Endothelial cell of umbilical vein (primary cell): ENCODE data around the gene SORCS1.

Source experiments
- POLR2A ChIP-seq: IDR thresholded peaks from 2 replicates; pipeline ENCODE4 v1.6.1; 2012; ENCODE audit warnings: low read depth, mild to moderate bottlenecking, control low read depth, low read length
- TF ChIP-seq, protein P1 (sequence below), 2 donors: IDR thresholded peaks; 1 replicate in 1 of 2; 2 replicates in 1 of 2; pipeline ENCODE4 v1.5.1; 2011; ENCODE audit warnings: low read length in 2 of 2, mild to moderate bottlenecking in 2 of 2, moderate library complexity in 2 of 2, control low read depth in 1 of 2, inconsistent platforms in 1 of 2, low read depth in 1 of 2; ENCODE audit not compliant: insufficient read depth in 1 of 2; ENCODE audit errors: extremely low read depth in 1 of 2

DNA sequence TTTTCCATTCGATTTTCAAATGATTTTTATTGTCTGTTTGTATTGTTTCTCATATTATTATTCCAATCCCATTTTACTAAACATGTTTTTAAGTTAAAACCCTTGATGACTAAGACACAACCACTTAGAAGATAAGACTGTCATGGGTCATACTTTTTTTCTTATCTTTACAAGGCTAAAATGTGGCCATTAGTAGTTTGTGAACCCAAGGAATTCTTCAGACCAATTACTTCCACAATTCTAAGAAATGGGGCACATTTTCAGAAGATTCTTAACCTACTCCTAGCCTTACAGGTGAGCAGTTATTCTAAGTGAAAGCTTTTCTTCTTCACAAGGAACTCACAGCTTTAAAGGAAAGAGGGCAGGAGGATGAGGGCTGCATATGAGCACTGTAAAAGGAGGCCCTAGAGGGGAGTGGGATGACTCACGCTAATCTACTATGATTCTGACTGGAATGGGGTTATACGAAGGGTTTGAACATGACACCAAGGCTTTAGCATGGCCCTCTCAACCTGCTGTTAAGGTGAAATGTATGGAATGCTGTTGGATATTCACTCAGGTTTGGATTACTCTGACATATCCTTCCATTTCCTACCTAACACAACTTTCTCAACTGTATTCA, 81.0 kb downstream of the SORCS1 start:
- no peak for TF ChIP-seq POLR2A
- TF ChIP-seq, protein P1, sequence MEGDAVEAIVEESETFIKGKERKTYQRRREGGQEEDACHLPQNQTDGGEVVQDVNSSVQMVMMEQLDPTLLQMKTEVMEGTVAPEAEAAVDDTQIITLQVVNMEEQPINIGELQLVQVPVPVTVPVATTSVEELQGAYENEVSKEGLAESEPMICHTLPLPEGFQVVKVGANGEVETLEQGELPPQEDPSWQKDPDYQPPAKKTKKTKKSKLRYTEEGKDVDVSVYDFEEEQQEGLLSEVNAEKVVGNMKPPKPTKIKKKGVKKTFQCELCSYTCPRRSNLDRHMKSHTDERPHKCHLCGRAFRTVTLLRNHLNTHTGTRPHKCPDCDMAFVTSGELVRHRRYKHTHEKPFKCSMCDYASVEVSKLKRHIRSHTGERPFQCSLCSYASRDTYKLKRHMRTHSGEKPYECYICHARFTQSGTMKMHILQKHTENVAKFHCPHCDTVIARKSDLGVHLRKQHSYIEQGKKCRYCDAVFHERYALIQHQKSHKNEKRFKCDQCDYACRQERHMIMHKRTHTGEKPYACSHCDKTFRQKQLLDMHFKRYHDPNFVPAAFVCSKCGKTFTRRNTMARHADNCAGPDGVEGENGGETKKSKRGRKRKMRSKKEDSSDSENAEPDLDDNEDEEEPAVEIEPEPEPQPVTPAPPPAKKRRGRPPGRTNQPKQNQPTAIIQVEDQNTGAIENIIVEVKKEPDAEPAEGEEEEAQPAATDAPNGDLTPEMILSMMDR (IDR thresholded peaks at IDR 0.05; ENCODE audit: extremely low read depth in 1 of 2, insufficient read depth in 1 of 2, low read depth in 1 of 2, low read length in 2 of 2): no peak
